Neural progenitor cell (in vitro differentiated cells): Measurements from ENCODE around the gene USP2.

Experiments used
- CTCF ChIP-seq: fragments of 200-600 bp; sonication (generic); IDR thresholded peaks from 2 replicates; pipeline ENCODE4 v1.5.1; 2017; ENCODE audit warnings: antibody characterized with exemption, mild to moderate bottlenecking
- EZH2 ChIP-seq: fragments of 200-600 bp; sonication (generic); IDR thresholded peaks from 2 replicates; pipeline ENCODE4 v1.6.1; 2017; ENCODE audit warnings: antibody characterized with exemption, mild to moderate bottlenecking, moderate library complexity
- EZH2phosphoT487 ChIP-seq: fragments of 200-600 bp; sonication (generic); IDR thresholded peaks from 2 replicates; pipeline ENCODE4 v1.6.1; 2017; ENCODE audit warnings: antibody characterized with exemption

- no peak for TF ChIP-seq EZH2phosphoT487
- no peak for TF ChIP-seq CTCF
- no peak for TF ChIP-seq EZH2
Measured at GRCh38 chr11:119424276-119424675, 42.8 kb upstream of the USP2 start.
